GM21717 (cell line): Measurements from ENCODE around the gene KRTAP21-1.
"Not testable (repeated sequence)": the region's sequence is repeated elsewhere in the genome, so short reads cannot be mapped to it uniquely, and the experiment has no call there.

Experiments
- ATAC-seq: cut with Tn5 transposase; IDR thresholded peaks from one replicate; pipeline ENCODE4 v1.9.1; 2021; ENCODE audit warnings: mild to moderate bottlenecking, moderate library complexity; ENCODE audit not compliant: unreplicated experiment

The KRTAP21-1 gene

GRCh38 chr21:30755328-30755727, at the start of gene KRTAP21-1:
KRTAP21-1 (minus strand) TSS chr21:30755428; CDS start chr21:30755378, 50 bp downstream.
- ATAC-seq = not testable (repeated sequence)

- no peak for ATAC-seq
These were observed 45.4 kb upstream of the KRTAP21-1 start for GRCh38 chr21:30800605-30801004.

- ATAC-seq = no peak
These were observed 38.5 kb upstream of the KRTAP21-1 start for GRCh38 chr21:30793581-30794314.

- ATAC-seq = no peak
These were observed 24.0 kb upstream of the KRTAP21-1 start for GRCh38 chr21:30779249-30779648.

GRCh38 chr21:30769724-30770431, 14.7 kb upstream of the KRTAP21-1 start:
- ATAC-seq = no peak

GRCh38 chr21:30760776-30761175, 5.5 kb upstream of the KRTAP21-1 start:
- no peak for ATAC-seq

GRCh38 chr21:30758306-30758705, 3.1 kb upstream of the KRTAP21-1 start:
- ATAC-seq = no peak

- ATAC-seq = no peak
These were observed 8.1 kb downstream of the KRTAP21-1 start, which contains the start of gene KRTAP21-2 for GRCh38 chr21:30747159-30747558. KRTAP21-2 (minus strand) TSS chr21:30747259; CDS start chr21:30747202, 57 bp downstream.

- no peak for ATAC-seq
These were observed 14.8 kb downstream of the KRTAP21-1 start for GRCh38 chr21:30740462-30740861.

GRCh38 chr21:30733026-30733425, 22.2 kb downstream of the KRTAP21-1 start:
- no peak for ATAC-seq

GRCh38 chr21:30726726-30727125, 28.5 kb downstream of the KRTAP21-1 start:
- no peak for ATAC-seq

- ATAC-seq = no peak
These were observed 35.8 kb downstream of the KRTAP21-1 start for GRCh38 chr21:30719401-30719800.

GRCh38 chr21:30718239-30718909, 36.9 kb downstream of the KRTAP21-1 start, which contains the start of gene KRTAP21-3:
KRTAP21-3 (minus strand) TSS chr21:30718777; CDS start chr21:30718759, 18 bp downstream.
- no peak for ATAC-seq

- no peak for ATAC-seq
These were observed 38.1 kb downstream of the KRTAP21-1 start for GRCh38 chr21:30717105-30717504.

GRCh38 chr21:30714946-30715345, 40.3 kb downstream of the KRTAP21-1 start:
- ATAC-seq = no peak

GRCh38 chr21:30714456-30714855, 40.8 kb downstream of the KRTAP21-1 start:
- no peak for ATAC-seq

GRCh38 chr21:30713766-30714165, 41.5 kb downstream of the KRTAP21-1 start:
- no peak for ATAC-seq

- no peak for ATAC-seq
These were observed 44.7 kb downstream of the KRTAP21-1 start for GRCh38 chr21:30710499-30710898.

GRCh38 chr21:30707409-30707808, 47.8 kb downstream of the KRTAP21-1 start:
- ATAC-seq = no peak
